Duodenal mucosa (tissue), 2 donors: ENCODE results near the gene SURF6.
A peak's percentile ranks its signal among the peaks of the same experiment; 100 is the strongest.
"Not testable (repeated sequence)": the region's sequence is repeated elsewhere in the genome, so short reads cannot be mapped to it uniquely, and the experiment has no call there.

ENCODE experiments used
- H3K27ac ChIP-seq: one replicate; pipeline ENCODE4 v1.7.0; 2013; ENCODE audit warnings: low read depth, low read length
- H3K27me3 ChIP-seq, 2 donors: one replicate each; pipeline ENCODE4 v1.7.0; 2013; ENCODE audit warnings: low read length in 2 of 2, control low read depth in 1 of 2; ENCODE audit not compliant: insufficient read depth in 2 of 2, control insufficient read depth in 1 of 2
- H3K36me3 ChIP-seq, 2 donors: one replicate each; pipeline ENCODE4 v1.7.0; 2013; ENCODE audit warnings: low read length in 2 of 2, control low read depth in 1 of 2; ENCODE audit not compliant: insufficient read depth in 2 of 2, control insufficient read depth in 1 of 2
- H3K4me1 ChIP-seq, 2 donors: one replicate each; pipeline ENCODE4 v1.7.0; 2013; ENCODE audit warnings: low read length in 2 of 2, control low read depth in 1 of 2; ENCODE audit not compliant: insufficient read depth in 2 of 2, control insufficient read depth in 1 of 2
- H3K4me3 ChIP-seq, 2 donors: one replicate each; pipeline ENCODE4 v1.7.0; 2013; ENCODE audit warnings: low read length in 2 of 2, low read depth in 1 of 2
- H3K9ac ChIP-seq, 2 donors: one replicate each; pipeline ENCODE4 v1.7.0; 2013; ENCODE audit warnings: low read length in 2 of 2, low read depth in 1 of 2
- H3K9me3 ChIP-seq, 2 donors: one replicate each; pipeline ENCODE4 v1.7.0; 2013; ENCODE audit warnings: low read length in 2 of 2, control low read depth in 1 of 2; ENCODE audit not compliant: control insufficient read depth in 1 of 2

The SURF6 gene

DNA sequence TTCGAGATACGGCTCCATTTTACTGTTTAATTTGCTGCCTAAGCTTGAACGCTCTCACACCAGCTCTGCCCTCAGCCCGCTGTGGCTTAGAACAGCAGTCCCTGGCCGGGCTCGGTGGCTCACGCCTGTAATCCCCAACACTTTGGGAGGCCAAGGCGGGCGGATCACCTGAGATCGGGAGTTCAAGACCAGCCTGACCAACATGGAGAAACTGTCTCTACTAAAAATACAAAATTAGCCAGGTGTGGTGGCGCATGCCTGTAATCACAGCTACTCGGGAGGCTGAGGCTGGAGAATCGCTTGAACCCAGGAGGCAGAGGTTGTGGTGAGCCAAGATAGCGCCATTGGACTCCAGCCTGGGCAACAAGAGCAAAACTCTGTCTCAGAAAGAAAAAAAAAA, 41.3 kb upstream of the SURF6 start:
- H3K9me3 ChIP-seq, H3K27me3 ChIP-seq, H3K4me3 ChIP-seq, H3K9ac ChIP-seq, H3K27ac ChIP-seq: not testable (repeated sequence)
- H3K4me1 ChIP-seq = peaks cover 13 to 32% of the 10 kb centered on the region in 2 donors
- peaks cover 6 to 12% of the 10 kb centered on the region in 2 donors for H3K36me3 ChIP-seq

DNA sequence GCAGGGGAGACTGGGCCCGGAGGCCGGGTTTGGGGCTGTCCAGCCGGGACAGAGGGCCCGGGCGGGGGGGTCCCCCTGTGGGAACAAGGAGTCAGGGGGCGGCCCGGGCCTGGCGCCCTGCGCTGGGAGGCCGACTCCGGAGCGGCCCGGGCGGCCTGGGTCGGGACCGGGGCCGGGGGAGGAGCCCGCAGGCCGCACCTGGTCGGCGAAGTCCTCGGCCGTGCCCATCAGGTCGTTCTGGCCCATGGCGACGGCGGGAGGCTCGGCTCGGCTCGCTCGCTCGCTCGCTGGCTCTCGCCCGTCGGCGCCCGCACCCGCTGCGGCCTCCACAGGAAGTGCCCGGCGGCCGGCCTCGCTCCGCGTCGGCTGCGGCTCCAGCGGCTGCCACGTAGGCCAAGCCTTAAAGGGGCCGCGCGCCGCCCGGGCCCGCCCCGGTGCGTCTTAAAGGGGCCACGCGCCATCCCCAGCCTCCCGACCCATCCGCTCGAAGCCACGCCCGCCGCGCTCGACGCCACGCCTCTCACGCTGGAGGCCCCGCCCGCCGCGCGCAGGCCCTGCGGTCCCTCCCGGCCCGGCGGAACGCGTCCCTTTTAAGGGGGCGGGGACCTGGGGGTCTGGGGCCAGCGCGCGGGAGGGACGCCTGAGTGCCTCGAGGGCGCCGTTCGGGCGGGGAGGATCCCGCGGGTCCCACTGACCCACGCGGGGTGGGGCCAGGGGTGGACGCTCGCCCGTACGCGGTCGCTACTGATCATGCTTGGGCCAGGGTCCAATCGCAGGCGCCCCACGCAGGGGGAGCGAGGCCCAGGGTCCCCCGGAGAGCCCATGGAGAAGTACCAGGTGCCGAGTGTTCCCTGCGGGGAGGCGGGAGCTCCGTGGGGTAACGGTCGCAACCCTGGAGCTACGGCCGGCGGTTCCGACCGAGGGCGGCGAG, 40.0 kb upstream of the SURF6 start, which contains the start of the genes STKLD1 and SURF4:
Gene STKLD1 (plus strand): TSS at position 643 of the 931 bp plus-strand sequence. CDS start 108 bp downstream, at position 751.
Gene SURF4 (minus strand): TSS at position 337 of the 931 bp plus-strand sequence. CDS start 91 bp downstream, at position 246.
- peak within 1 kb of the TSS; percentile 69 to 95 for H3K9ac ChIP-seq
- no peaks in the 10 kb centered on the region for H3K9me3 ChIP-seq
- H3K27ac ChIP-seq = peak within 1 kb of the TSS; percentile 88
- H3K4me3 ChIP-seq = peak within 1 kb of the TSS; percentile 87 to 97
- peaks cover 26 to 44% of the 10 kb centered on the region in 2 donors for H3K4me1 ChIP-seq
- peaks cover 11 to 19% of the 10 kb centered on the region in 2 donors for H3K36me3 ChIP-seq
- H3K27me3 ChIP-seq = no peaks in the 10 kb centered on the region

DNA sequence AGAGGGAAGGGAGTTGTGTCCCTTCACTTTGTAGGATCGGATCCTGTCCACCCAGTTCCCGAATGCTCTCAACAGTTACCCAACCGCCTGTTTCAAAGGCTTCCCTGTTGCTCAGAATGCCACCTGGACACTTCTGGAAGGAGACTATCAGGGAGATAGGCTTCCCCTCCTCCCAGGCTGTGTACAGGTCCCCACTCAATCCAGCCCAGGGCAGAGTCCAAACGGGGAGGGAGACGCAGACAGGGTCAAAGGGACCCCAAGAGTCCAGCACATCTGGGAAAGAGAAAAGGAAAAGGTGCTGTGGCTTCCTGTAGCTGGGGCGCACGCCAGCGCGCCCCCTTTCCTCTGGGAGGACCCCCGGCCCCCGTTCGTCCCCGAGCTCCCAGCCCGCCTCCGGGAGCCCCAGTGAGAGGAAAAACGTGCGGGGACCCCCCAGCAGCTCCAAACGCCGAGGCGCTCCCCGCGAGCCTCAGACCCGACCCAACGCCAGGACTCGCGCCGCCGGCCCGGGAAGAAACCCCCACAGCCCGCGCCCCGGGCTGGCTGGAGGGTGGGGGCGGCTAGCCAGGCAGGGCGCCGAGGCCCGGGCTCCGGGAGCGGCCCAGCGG, 39.2 kb upstream of the SURF6 start:
- no peaks in the 10 kb centered on the region for H3K9me3 ChIP-seq
- peaks cover 16 to 27% of the 10 kb centered on the region in 2 donors for H3K36me3 ChIP-seq
- peak overlapping the region; percentile 55 to 95 for H3K9ac ChIP-seq
- H3K27ac ChIP-seq = peak overlapping the region; percentile 88
- peaks cover 34 to 52% of the 10 kb centered on the region in 2 donors for H3K4me1 ChIP-seq
- H3K4me3 ChIP-seq = peak overlapping the region; percentile 87 to 97
- H3K27me3 ChIP-seq = no peaks in the 10 kb centered on the region

DNA sequence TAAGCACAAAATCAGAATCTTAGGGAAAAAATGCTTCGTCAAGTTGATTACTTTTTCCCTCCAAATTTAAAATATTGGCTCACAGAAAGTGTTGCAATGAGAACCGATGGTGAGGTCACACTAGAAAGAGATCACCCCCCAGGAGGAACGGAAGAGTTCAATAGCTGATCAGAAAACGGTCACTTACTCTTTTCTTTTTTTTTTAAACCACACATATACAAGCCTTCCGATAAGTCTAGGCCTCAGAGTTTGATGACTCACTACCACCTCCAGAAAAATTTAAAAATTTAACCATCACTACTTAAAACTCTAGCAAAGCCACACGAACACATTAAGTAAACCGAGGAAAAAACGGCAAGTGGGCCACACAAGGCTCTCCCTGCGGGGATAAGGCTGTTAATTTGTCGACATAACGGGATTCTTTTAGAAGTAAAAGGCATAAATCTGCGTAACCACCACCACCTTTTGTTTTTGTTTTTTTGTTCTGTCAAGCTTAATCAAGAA, 38.7 kb upstream of the SURF6 start:
- H3K9ac ChIP-seq = peak overlapping the region; percentile 55 to 95
- H3K27ac ChIP-seq = peak overlapping the region; percentile 88
- H3K9me3 ChIP-seq = no peaks in the 10 kb centered on the region
- H3K4me3 ChIP-seq = peak overlapping the region; percentile 87 to 97
- peaks cover 40 to 58% of the 10 kb centered on the region in 2 donors for H3K4me1 ChIP-seq
- H3K27me3 ChIP-seq = no peaks in the 10 kb centered on the region
- peaks cover 21 to 33% of the 10 kb centered on the region in 2 donors for H3K36me3 ChIP-seq

DNA sequence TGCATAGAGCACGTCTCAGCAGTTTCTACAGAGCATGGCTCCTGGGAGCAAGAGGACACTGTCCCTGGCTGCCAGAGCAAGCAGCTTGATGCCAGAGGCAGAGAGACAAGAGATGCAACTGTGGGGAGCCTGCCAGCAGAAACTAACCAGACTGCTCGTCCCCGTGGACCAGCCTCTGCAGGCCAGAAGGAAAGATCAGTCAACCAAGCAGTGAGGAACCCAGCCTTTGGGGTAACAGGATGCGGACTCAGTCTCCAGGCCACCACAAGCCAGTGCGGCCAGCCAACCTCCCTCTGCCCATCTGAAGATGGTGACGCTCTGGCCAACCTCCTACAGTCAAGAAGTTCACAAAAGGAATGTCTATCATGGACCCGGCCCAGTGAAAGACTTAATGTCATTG, 36.2 kb upstream of the SURF6 start:
- H3K9me3 ChIP-seq = no peaks in the 10 kb centered on the region
- peaks cover 65 to 81% of the 10 kb centered on the region in 2 donors for H3K4me1 ChIP-seq
- no peaks in the 10 kb centered on the region for H3K27me3 ChIP-seq
- H3K36me3 ChIP-seq = peaks cover 24 to 46% of the 10 kb centered on the region in 2 donors
- peak overlapping the region; percentile 34 to 35 for H3K9ac ChIP-seq
- H3K4me3 ChIP-seq = peak overlapping the region; percentile 28 to 45
- no peak overlapping the region for H3K27ac ChIP-seq

DNA sequence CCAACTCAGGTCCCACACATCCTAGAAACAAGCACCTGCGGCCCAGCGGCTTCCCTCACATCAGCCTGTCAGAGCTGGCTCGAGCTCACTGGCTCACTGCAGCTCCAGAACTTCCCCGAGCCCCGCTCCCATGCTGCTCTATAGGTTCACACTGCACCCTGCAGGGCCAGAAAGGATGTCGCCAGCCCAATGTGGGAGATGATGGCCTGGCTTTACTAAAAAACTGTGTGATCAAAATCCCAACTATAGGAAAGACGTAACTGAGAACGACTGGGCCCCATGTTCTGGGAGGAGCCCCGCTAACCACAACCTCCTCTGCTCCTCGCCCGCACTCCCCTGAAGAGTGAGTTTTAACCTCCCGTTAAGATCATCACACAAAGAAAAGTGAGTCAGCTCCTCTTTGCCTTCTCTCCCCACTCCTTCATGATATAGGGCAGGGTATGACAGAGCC, 35.3 kb upstream of the SURF6 start:
- Histone ChIP-seq H3K36me3 (peaks cover 32 to 54% of the 10 kb centered on the region in 2 donors), H3K4me1 (peaks cover 70 to 79% of the 10 kb centered on the region in 2 donors), H3K4me3 (peak overlapping the region; percentile 40 to 45), H3K27me3 (no peaks in the 10 kb centered on the region), H3K9ac (peak overlapping the region; percentile 8 to 34), H3K9me3 (no peaks in the 10 kb centered on the region), H3K27ac (peak overlapping the region; percentile 59)

DNA sequence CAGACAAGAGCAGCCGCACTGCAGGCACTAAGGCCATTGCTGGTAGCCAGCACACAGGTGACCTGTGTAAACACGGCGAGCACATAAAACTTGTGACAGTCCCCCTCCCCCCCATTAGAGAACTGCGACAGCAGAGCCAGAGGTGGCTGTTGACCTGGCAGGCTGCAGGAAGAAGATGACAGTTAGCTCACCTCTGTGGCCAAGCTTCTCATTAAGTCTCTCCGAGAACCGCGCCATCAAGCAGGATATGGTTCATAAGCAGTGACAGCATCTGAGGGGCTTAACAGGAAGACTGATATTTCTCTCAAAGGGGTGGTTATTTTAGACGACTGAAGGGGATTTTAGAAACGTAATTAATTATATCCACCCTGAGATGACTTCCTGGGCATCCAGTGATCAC, 34.7 kb upstream of the SURF6 start:
- H3K4me3 ChIP-seq = peak overlapping the region; percentile 40 to 51
- peaks cover 37 to 60% of the 10 kb centered on the region in 2 donors for H3K36me3 ChIP-seq
- H3K27ac ChIP-seq = peak overlapping the region; percentile 26
- no peaks in the 10 kb centered on the region for H3K27me3 ChIP-seq
- H3K9ac ChIP-seq = peak overlapping the region; percentile 26 to 34
- H3K4me1 ChIP-seq = peaks cover 70 to 79% of the 10 kb centered on the region in 2 donors
- H3K9me3 ChIP-seq = no peaks in the 10 kb centered on the region

DNA sequence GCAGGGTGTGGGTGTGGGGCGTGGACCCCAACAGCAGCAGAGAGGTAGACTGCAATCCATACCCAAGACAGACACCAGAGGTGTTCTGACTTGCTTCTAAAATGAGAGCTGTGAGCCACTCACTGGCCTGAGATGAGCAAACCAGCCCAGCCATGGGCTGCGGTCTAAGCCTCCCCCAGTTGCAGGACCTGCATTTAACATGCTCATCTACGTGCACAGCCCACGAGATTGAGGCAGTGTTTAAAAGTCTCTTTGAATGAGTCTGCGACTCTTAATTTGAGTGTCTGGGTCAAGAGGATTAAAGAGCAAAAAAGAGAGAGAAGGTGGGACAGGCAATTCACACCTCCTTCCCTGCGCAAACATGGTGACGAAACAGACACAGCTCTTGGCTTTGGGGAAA, 33.9 kb upstream of the SURF6 start:
- Histone ChIP-seq H3K4me3 (peak overlapping the region in 1 of 2 donors; percentile 51), H3K27me3 (no peaks in the 10 kb centered on the region), H3K4me1 (peaks cover 70 to 81% of the 10 kb centered on the region in 2 donors), H3K36me3 (peaks cover 44 to 67% of the 10 kb centered on the region in 2 donors), H3K9me3 (no peaks in the 10 kb centered on the region), H3K9ac (peak overlapping the region; percentile 26 to 34), H3K27ac (peak overlapping the region; percentile 63)

DNA sequence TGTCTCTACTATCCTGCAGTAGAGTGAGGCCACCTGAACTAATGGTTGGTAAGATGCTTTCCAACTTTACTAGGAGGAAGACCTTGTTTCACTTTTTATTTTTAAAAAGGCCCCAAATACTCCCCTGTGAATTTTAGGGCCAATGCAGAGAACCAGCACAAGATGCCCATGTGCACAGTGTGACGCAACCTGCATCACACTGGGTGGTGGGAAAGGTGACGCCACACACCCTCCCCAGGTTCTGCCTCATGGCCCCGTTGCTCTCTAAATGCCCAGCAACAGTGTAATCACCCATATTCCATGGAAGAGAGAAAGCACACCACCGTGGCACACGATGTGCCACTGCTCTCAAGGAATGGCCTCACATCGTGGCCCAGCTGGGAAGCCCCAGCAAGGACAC, 33.4 kb upstream of the SURF6 start:
- Histone ChIP-seq H3K36me3 (peaks cover 47 to 70% of the 10 kb centered on the region in 2 donors), H3K9ac (peak overlapping the region; percentile 10 to 34), H3K9me3 (no peaks in the 10 kb centered on the region), H3K27me3 (no peaks in the 10 kb centered on the region), H3K4me1 (peaks cover 70 to 76% of the 10 kb centered on the region in 2 donors), H3K27ac (peak overlapping the region; percentile 63), H3K4me3 (peak overlapping the region; percentile 16 to 51)
